ENCODE data around the gene HEG1. TPM values are rescaled to one million over a fixed set of nuclear protein-coding genes. Genes with fewer than 3 reads are reported as not detected.

Gene HEG1
- total and polyA plus RNA-seq, 2 experiments from 2014 or later: 1.8 to 8.8 TPM

DNA sequence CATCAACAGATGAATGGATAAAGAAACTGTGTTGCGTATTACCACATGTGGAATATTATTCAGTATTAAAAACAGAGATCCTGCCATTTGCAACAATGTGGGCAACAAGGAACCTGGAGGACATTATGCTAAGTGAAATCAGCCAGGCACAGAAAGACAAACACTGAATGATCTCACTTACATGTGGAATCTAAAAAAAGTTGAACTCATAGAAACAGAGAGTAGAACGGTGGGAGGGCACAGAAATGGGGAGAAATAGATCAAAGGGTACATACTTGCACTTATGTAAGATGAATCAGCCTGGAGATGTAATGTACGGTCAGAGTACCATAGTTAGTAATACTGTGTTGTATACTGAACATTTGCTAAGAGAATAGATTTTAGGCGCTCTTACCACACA is 91.4 kb downstream of the HEG1 start:
- H3K36me3 Mint-ChIP-seq (ENCODE audit: low read depth): no peaks in the 10 kb centered on the region
- H3K27ac Mint-ChIP-seq: no peak overlapping the region
- no peak for TF ChIP-seq STAT1 (IDR thresholded peaks at IDR 0.05; ENCODE audit: unreplicated experiment)
- TF ChIP-seq, protein P1, sequence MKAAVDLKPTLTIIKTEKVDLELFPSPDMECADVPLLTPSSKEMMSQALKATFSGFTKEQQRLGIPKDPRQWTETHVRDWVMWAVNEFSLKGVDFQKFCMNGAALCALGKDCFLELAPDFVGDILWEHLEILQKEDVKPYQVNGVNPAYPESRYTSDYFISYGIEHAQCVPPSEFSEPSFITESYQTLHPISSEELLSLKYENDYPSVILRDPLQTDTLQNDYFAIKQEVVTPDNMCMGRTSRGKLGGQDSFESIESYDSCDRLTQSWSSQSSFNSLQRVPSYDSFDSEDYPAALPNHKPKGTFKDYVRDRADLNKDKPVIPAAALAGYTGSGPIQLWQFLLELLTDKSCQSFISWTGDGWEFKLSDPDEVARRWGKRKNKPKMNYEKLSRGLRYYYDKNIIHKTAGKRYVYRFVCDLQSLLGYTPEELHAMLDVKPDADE (IDR thresholded peaks at IDR 0.05): no peak
- TF ChIP-seq, protein P2, sequence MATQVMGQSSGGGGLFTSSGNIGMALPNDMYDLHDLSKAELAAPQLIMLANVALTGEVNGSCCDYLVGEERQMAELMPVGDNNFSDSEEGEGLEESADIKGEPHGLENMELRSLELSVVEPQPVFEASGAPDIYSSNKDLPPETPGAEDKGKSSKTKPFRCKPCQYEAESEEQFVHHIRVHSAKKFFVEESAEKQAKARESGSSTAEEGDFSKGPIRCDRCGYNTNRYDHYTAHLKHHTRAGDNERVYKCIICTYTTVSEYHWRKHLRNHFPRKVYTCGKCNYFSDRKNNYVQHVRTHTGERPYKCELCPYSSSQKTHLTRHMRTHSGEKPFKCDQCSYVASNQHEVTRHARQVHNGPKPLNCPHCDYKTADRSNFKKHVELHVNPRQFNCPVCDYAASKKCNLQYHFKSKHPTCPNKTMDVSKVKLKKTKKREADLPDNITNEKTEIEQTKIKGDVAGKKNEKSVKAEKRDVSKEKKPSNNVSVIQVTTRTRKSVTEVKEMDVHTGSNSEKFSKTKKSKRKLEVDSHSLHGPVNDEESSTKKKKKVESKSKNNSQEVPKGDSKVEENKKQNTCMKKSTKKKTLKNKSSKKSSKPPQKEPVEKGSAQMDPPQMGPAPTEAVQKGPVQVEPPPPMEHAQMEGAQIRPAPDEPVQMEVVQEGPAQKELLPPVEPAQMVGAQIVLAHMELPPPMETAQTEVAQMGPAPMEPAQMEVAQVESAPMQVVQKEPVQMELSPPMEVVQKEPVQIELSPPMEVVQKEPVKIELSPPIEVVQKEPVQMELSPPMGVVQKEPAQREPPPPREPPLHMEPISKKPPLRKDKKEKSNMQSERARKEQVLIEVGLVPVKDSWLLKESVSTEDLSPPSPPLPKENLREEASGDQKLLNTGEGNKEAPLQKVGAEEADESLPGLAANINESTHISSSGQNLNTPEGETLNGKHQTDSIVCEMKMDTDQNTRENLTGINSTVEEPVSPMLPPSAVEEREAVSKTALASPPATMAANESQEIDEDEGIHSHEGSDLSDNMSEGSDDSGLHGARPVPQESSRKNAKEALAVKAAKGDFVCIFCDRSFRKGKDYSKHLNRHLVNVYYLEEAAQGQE (IDR thresholded peaks at IDR 0.05; ENCODE audit: unreplicated experiment): no peak
- no peak for TF ChIP-seq EZH2 (IDR thresholded peaks at IDR 0.05; ENCODE audit: low read depth, unreplicated experiment)
- TF ChIP-seq ZNF114 (CRISPR knock-in tag; IDR thresholded peaks at IDR 0.05): no peak
- no peak for TF ChIP-seq CREB1 (CRISPR knock-in tag; IDR thresholded peaks at IDR 0.05; ENCODE audit: low read depth)
- no peak for TF ChIP-seq ZNF331 (CRISPR knock-in tag; IDR thresholded peaks at IDR 0.05; ENCODE audit: low read depth)
- TF ChIP-seq EZH2phosphoT487 (IDR thresholded peaks at IDR 0.05; ENCODE audit: unreplicated experiment): no peak
- no peak for TF ChIP-seq POLR2AphosphoS5 (IDR thresholded peaks at IDR 0.05; ENCODE audit: low read depth)
- TF ChIP-seq NANOG (IDR thresholded peaks at IDR 0.05; ENCODE audit: borderline replicate concordance): no peak
- TF ChIP-seq, protein P3, sequence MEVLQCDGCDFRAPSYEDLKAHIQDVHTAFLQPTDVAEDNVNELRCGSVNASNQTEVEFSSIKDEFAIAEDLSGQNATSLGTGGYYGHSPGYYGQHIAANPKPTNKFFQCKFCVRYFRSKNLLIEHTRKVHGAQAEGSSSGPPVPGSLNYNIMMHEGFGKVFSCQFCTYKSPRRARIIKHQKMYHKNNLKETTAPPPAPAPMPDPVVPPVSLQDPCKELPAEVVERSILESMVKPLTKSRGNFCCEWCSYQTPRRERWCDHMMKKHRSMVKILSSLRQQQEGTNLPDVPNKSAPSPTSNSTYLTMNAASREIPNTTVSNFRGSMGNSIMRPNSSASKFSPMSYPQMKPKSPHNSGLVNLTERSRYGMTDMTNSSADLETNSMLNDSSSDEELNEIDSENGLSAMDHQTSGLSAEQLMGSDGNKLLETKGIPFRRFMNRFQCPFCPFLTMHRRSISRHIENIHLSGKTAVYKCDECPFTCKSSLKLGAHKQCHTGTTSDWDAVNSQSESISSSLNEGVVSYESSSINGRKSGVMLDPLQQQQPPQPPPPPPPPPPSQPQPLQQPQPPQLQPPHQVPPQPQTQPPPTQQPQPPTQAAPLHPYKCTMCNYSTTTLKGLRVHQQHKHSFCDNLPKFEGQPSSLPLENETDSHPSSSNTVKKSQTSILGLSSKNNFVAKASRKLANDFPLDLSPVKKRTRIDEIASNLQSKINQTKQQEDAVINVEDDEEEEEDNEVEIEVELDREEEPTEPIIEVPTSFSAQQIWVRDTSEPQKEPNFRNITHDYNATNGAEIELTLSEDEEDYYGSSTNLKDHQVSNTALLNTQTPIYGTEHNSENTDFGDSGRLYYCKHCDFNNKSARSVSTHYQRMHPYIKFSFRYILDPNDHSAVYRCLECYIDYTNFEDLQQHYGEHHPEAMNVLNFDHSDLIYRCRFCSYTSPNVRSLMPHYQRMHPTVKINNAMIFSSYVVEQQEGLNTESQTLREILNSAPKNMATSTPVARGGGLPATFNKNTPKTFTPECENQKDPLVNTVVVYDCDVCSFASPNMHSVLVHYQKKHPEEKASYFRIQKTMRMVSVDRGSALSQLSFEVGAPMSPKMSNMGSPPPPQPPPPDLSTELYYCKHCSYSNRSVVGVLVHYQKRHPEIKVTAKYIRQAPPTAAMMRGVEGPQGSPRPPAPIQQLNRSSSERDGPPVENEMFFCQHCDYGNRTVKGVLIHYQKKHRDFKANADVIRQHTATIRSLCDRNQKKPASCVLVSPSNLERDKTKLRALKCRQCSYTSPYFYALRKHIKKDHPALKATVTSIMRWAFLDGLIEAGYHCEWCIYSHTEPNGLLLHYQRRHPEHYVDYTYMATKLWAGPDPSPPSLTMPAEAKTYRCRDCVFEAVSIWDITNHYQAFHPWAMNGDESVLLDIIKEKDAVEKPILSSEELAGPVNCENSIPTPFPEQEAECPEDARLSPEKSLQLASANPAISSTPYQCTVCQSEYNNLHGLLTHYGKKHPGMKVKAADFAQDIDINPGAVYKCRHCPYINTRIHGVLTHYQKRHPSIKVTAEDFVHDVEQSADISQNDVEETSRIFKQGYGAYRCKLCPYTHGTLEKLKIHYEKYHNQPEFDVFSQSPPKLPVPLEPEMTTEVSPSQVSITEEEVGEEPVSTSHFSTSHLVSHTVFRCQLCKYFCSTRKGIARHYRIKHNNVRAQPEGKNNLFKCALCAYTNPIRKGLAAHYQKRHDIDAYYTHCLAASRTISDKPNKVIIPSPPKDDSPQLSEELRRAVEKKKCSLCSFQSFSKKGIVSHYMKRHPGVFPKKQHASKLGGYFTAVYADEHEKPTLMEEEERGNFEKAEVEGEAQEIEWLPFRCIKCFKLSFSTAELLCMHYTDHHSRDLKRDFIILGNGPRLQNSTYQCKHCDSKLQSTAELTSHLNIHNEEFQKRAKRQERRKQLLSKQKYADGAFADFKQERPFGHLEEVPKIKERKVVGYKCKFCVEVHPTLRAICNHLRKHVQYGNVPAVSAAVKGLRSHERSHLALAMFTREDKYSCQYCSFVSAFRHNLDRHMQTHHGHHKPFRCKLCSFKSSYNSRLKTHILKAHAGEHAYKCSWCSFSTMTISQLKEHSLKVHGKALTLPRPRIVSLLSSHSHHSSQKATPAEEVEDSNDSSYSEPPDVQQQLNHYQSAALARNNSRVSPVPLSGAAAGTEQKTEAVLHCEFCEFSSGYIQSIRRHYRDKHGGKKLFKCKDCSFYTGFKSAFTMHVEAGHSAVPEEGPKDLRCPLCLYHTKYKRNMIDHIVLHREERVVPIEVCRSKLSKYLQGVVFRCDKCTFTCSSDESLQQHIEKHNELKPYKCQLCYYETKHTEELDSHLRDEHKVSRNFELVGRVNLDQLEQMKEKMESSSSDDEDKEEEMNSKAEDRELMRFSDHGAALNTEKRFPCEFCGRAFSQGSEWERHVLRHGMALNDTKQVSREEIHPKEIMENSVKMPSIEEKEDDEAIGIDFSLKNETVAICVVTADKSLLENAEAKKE (CRISPR knock-in tag; IDR thresholded peaks at IDR 0.05): no peak
- TF ChIP-seq, protein P4, sequence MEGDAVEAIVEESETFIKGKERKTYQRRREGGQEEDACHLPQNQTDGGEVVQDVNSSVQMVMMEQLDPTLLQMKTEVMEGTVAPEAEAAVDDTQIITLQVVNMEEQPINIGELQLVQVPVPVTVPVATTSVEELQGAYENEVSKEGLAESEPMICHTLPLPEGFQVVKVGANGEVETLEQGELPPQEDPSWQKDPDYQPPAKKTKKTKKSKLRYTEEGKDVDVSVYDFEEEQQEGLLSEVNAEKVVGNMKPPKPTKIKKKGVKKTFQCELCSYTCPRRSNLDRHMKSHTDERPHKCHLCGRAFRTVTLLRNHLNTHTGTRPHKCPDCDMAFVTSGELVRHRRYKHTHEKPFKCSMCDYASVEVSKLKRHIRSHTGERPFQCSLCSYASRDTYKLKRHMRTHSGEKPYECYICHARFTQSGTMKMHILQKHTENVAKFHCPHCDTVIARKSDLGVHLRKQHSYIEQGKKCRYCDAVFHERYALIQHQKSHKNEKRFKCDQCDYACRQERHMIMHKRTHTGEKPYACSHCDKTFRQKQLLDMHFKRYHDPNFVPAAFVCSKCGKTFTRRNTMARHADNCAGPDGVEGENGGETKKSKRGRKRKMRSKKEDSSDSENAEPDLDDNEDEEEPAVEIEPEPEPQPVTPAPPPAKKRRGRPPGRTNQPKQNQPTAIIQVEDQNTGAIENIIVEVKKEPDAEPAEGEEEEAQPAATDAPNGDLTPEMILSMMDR (conservative IDR thresholded peaks at IDR 0.05; ENCODE audit: low read depth in 2 of 2): no peak
- TF ChIP-seq JUNB (IDR thresholded peaks at IDR 0.05; ENCODE audit: unreplicated experiment): no peak
- H3K4me3 Mint-ChIP-seq: no peak overlapping the region
- no peak overlapping the region for H3K4me2 ChIP-seq
- ATAC-seq: no peak
- no peaks in the 10 kb centered on the region for H3K27me3 ChIP-seq (ENCODE audit: insufficient read depth)
- H3K79me2 ChIP-seq (replicated peaks; ENCODE audit: insufficient read depth): no peaks in the 10 kb centered on the region
- no peak overlapping the region for H3K4me3 ChIP-seq
- no peaks in the 10 kb centered on the region for H4K20me1 ChIP-seq (replicated peaks; ENCODE audit: insufficient read depth)
- no peak overlapping the region for H3K27ac ChIP-seq (ENCODE audit: low read depth)
- no peaks in the 10 kb centered on the region for H3K36me3 ChIP-seq (ENCODE audit: insufficient read depth)
- H2AFZ ChIP-seq: no peak overlapping the region; the same call in 1 of the 2 replicates
- no peaks in the 10 kb centered on the region for H3K4me1 ChIP-seq (ENCODE audit: insufficient read depth)
- H3K9me3 Mint-ChIP-seq: no peaks in the 10 kb centered on the region
- no peaks in the 10 kb centered on the region for H3K9me2 ChIP-seq (ENCODE audit: insufficient read depth)
- H3K4me1 Mint-ChIP-seq: no peaks in the 10 kb centered on the region
- H3F3A ChIP-seq (replicated peaks; ENCODE audit: low read depth): no peaks in the 10 kb centered on the region
- DNase-seq (ENCODE audit: low spot score): no peak
- no peaks in the 10 kb centered on the region for H3K27me3 Mint-ChIP-seq (ENCODE audit: insufficient read depth, low read depth, poor library complexity)
